ENCODE measurements around the gene CCNE1.

GRCh38 chr19:29867984-29868383, 56.2 kb downstream of the CCNE1 start:
- TF ChIP-seq CTCF (IDR thresholded peaks at IDR 0.05; ENCODE audit: poor library complexity) (no peak), EZH2 (IDR thresholded peaks at IDR 0.05; ENCODE audit: borderline replicate concordance) (no peak), EZH2phosphoT487 (IDR thresholded peaks at IDR 0.05; ENCODE audit: low read depth, severe bottlenecking, unreplicated experiment) (no peak)
